NCI-H2196 treated with DMSO at 0.1 percent for 48 hours (cell line): ENCODE measurements around the gene ADGRG7.

Experiments
- DNase-seq: peaks from one replicate; lab custom pipeline; 2025; ENCODE audit not compliant: unreplicated experiment; lab: John Stamatoyannopoulos, UW

The ADGRG7 gene

GRCh38 chr3:100600181-100601042 is 9.0 kb upstream of the ADGRG7 start:
- no peak for DNase-seq

GRCh38 chr3:100602506-100603444 is 6.6 kb upstream of the ADGRG7 start:
- DNase-seq = no peak

- no peak for DNase-seq
Measured at GRCh38 chr3:100603469-100603868, 5.9 kb upstream of the ADGRG7 start.

- DNase-seq = no peak
Measured at GRCh38 chr3:100605358-100605757, 4.0 kb upstream of the ADGRG7 start.

- DNase-seq = no peak
Measured at GRCh38 chr3:100606894-100607512, 2.4 kb upstream of the ADGRG7 start.

GRCh38 chr3:100609963-100610362 is 562 bp downstream of the ADGRG7 start:
- DNase-seq = no peak

GRCh38 chr3:100611221-100611620 is 1.8 kb downstream of the ADGRG7 start:
- no peak for DNase-seq

- DNase-seq = no peak
Measured at GRCh38 chr3:100613721-100614390, 4.5 kb downstream of the ADGRG7 start.

- no peak for DNase-seq
Measured at GRCh38 chr3:100614941-100615340, 5.5 kb downstream of the ADGRG7 start.

- no peak for DNase-seq
Measured at GRCh38 chr3:100615684-100616083, 6.3 kb downstream of the ADGRG7 start.

GRCh38 chr3:100621251-100621650 is 11.8 kb downstream of the ADGRG7 start:
- no peak for DNase-seq

- DNase-seq = no peak
Measured at GRCh38 chr3:100627491-100627890, 18.1 kb downstream of the ADGRG7 start.

- no peak for DNase-seq
Measured at GRCh38 chr3:100629421-100630127, 20.2 kb downstream of the ADGRG7 start.

- DNase-seq = no peak
Measured at GRCh38 chr3:100630664-100631063, 21.3 kb downstream of the ADGRG7 start.

GRCh38 chr3:100631236-100631635 is 21.8 kb downstream of the ADGRG7 start:
- no peak for DNase-seq

- no peak for DNase-seq
Measured at GRCh38 chr3:100634493-100635272, 25.3 kb downstream of the ADGRG7 start.

- no peak for DNase-seq
Measured at GRCh38 chr3:100635273-100635701, 25.9 kb downstream of the ADGRG7 start.

- no peak for DNase-seq
Measured at GRCh38 chr3:100637197-100637631, 27.8 kb downstream of the ADGRG7 start.

GRCh38 chr3:100640633-100641032 is 31.2 kb downstream of the ADGRG7 start:
- no peak for DNase-seq
